Activated T-helper 1 cell treated with anti-CD3 and anti-CD28 coated beads, Interleukin-12 subunit alpha, Interleukin-12 subunit beta, Interleukin-2, Interleukin-4 antibody, amounts not matched to agents 30 ng/mL and 10 ng/mL and 1 ng/mL, durations not matched to agents 14 hours and 24 hours and 36 hours (primary cell): ENCODE measurements around the gene S100A4. TPM values are rescaled to one million over a fixed set of nuclear protein-coding genes. Genes with fewer than 3 reads are reported as not detected.
"Not testable (repeated sequence)": the region's sequence is repeated elsewhere in the genome, so short reads cannot be mapped to it uniquely, and the experiment has no call there.

Source experiments
- DNase-seq: peaks from one replicate; pipeline ENCODE4 v3.0.0; 2021; ENCODE audit warnings: low spot score
- H3K27ac Mint-ChIP-seq: one replicate; pipeline ENCODE4 v1.8.0; 2021; ENCODE audit warnings: mild to moderate bottlenecking, mixed read lengths
- H3K27me3 Mint-ChIP-seq: one replicate; pipeline ENCODE4 v1.8.0; 2022; ENCODE audit warnings: mild to moderate bottlenecking, moderate library complexity, mixed read lengths; ENCODE audit not compliant: insufficient read depth
- H3K36me3 Mint-ChIP-seq: one replicate; pipeline ENCODE4 v1.8.0; 2021; ENCODE audit warnings: low read depth, mixed read lengths
- H3K4me1 Mint-ChIP-seq: one replicate; pipeline ENCODE4 v1.8.0; 2021; ENCODE audit warnings: low read depth, mixed read lengths
- H3K4me3 Mint-ChIP-seq: one replicate; pipeline ENCODE4 v1.8.0; 2021; ENCODE audit warnings: mild to moderate bottlenecking, moderate library complexity, mixed read lengths
- H3K9me3 Mint-ChIP-seq: one replicate; pipeline ENCODE4 v1.8.0; 2021; ENCODE audit warnings: mixed read lengths
- intact Hi-C: fragments of 100-400 bp; cut with micrococcal nuclease; formaldehyde crosslinking; loops from one replicate; pipeline ENCODE4 v1.15.1; 2024
- total RNA-seq: library from RNA; stranded (reverse); gene quantifications from 2 replicates; pipeline ENCODE4 v1.2.3, GENCODE V29; 2022

Gene S100A4
- total RNA-seq, 1 donor from 2014 or later, result 167 TPM

- DNase-seq, H3K27me3 Mint-ChIP-seq, intact Hi-C loops, H3K36me3 Mint-ChIP-seq, H3K4me3 Mint-ChIP-seq, H3K9me3 Mint-ChIP-seq: not testable (repeated sequence)
- Mint-ChIP-seq H3K27ac (peak overlapping the region; percentile 30), H3K4me1 (peaks cover 12% of the 10 kb centered on the region)
Observed at GRCh38 chr1:153520137-153520691, 25.4 kb downstream of the S100A4 start.

- Mint-ChIP-seq H3K36me3 (no peaks in the 10 kb centered on the region), H3K27me3 (peaks cover 8% of the 10 kb centered on the region), H3K4me1 (peaks cover 16% of the 10 kb centered on the region), H3K27ac (no peak overlapping the region), H3K9me3 (no peaks in the 10 kb centered on the region), H3K4me3 (no peak overlapping the region)
- no peak for DNase-seq
- intact Hi-C loops, result no loop called here
Observed at GRCh38 chr1:153519242-153519641, 26.4 kb downstream of the S100A4 start.

GRCh38 chr1:153515504-153516394 lies 29.9 kb downstream of the S100A4 start:
- Mint-ChIP-seq H3K9me3 (no peaks in the 10 kb centered on the region), H3K4me1 (peaks cover 24% of the 10 kb centered on the region), H3K27ac (no peak overlapping the region), H3K27me3 (peaks cover 6% of the 10 kb centered on the region), H3K36me3 (no peaks in the 10 kb centered on the region), H3K4me3 (no peak overlapping the region)
- intact Hi-C loops, result no loop called here
- DNase-seq, result no peak

- DNase-seq, result no peak
- intact Hi-C loops, result no loop called here
- Mint-ChIP-seq H3K27ac (no peak overlapping the region), H3K4me1 (peaks cover 26% of the 10 kb centered on the region), H3K4me3 (no peak overlapping the region), H3K27me3 (peaks cover 6% of the 10 kb centered on the region), H3K36me3 (no peaks in the 10 kb centered on the region), H3K9me3 (no peaks in the 10 kb centered on the region)
Observed at GRCh38 chr1:153513666-153514065, 31.9 kb downstream of the S100A4 start.

- H3K27me3 Mint-ChIP-seq, result peaks cover 6% of the 10 kb centered on the region
Observed at GRCh38 chr1:153513023-153513422, 32.6 kb downstream of the S100A4 start.

GRCh38 chr1:153510984-153511410 lies 34.6 kb downstream of the S100A4 start:
- no peaks in the 10 kb centered on the region for H3K9me3 Mint-ChIP-seq
- H3K27ac Mint-ChIP-seq, result peak overlapping the region; percentile 55
- H3K4me3 Mint-ChIP-seq, result no peak overlapping the region
- no peaks in the 10 kb centered on the region for H3K36me3 Mint-ChIP-seq
- H3K4me1 Mint-ChIP-seq, result peaks cover 21% of the 10 kb centered on the region
- intact Hi-C loops, result loop anchor here (1.0 to 2.0 kb wide), 6 partner anchors 21 to 238 kb away; partner anchors contain the start of gene ILF2
- DNase-seq, result peak; percentile 65
- peaks cover 2% of the 10 kb centered on the region for H3K27me3 Mint-ChIP-seq

More at GRCh38 chr1:153513023-153513422, 32.6 kb downstream of the S100A4 start:
- Mint-ChIP-seq H3K4me3 (no peak overlapping the region), H3K4me1 (peaks cover 26% of the 10 kb centered on the region), H3K27ac (no peak overlapping the region), H3K9me3 (no peaks in the 10 kb centered on the region), H3K36me3 (no peaks in the 10 kb centered on the region)
- no peak for DNase-seq
- intact Hi-C loops, result no loop called here

- no peak overlapping the region for H3K27ac Mint-ChIP-seq
- intact Hi-C loops, result loop anchor here (1.0 to 2.0 kb wide), 2 partner anchors 161 to 476 kb away; partner anchors contain the start of genes ILF2 and RAB13
- H3K27me3 Mint-ChIP-seq, result peaks cover 2% of the 10 kb centered on the region
- no peaks in the 10 kb centered on the region for H3K9me3 Mint-ChIP-seq
- H3K4me3 Mint-ChIP-seq, result no peak overlapping the region
- DNase-seq, result peak; percentile 49
- peaks cover 19% of the 10 kb centered on the region for H3K4me1 Mint-ChIP-seq
- H3K36me3 Mint-ChIP-seq, result no peaks in the 10 kb centered on the region
Observed at GRCh38 chr1:153509729-153510354, 35.8 kb downstream of the S100A4 start.

GRCh38 chr1:153509036-153509435 lies 36.6 kb downstream of the S100A4 start:
- no peak overlapping the region for H3K4me3 Mint-ChIP-seq
- intact Hi-C loops, result loop anchor here (1.0 kb wide), 1 partner anchor 477 kb away; the partner anchor contains the start of gene RAB13
- no peaks in the 10 kb centered on the region for H3K27me3 Mint-ChIP-seq
- H3K4me1 Mint-ChIP-seq, result peaks cover 13% of the 10 kb centered on the region
- no peaks in the 10 kb centered on the region for H3K36me3 Mint-ChIP-seq
- no peak overlapping the region for H3K27ac Mint-ChIP-seq
- H3K9me3 Mint-ChIP-seq, result no peaks in the 10 kb centered on the region
- DNase-seq, result no peak

- DNase-seq, result no peak
- Mint-ChIP-seq H3K9me3 (no peaks in the 10 kb centered on the region), H3K27ac (no peak overlapping the region), H3K4me3 (no peak overlapping the region), H3K27me3 (peaks cover 1% of the 10 kb centered on the region), H3K36me3 (no peaks in the 10 kb centered on the region), H3K4me1 (peaks cover 9% of the 10 kb centered on the region)
- intact Hi-C loops, result no loop called here
Observed at GRCh38 chr1:153507926-153508583, 37.6 kb downstream of the S100A4 start.

GRCh38 chr1:153506831-153507413 lies 38.7 kb downstream of the S100A4 start:
- H3K4me1 Mint-ChIP-seq, result peaks cover 9% of the 10 kb centered on the region
- intact Hi-C loops, result no loop called here
- no peak overlapping the region for H3K27ac Mint-ChIP-seq
- DNase-seq, result no peak
- no peak overlapping the region for H3K4me3 Mint-ChIP-seq
- peaks cover 1% of the 10 kb centered on the region for H3K27me3 Mint-ChIP-seq
- H3K9me3 Mint-ChIP-seq, result no peaks in the 10 kb centered on the region
- H3K36me3 Mint-ChIP-seq, result no peaks in the 10 kb centered on the region

GRCh38 chr1:153506386-153506785 lies 39.2 kb downstream of the S100A4 start:
- peaks cover 1% of the 10 kb centered on the region for H3K27me3 Mint-ChIP-seq
- intact Hi-C loops, result no loop called here

GRCh38 chr1:153505576-153505975 lies 40.0 kb downstream of the S100A4 start:
- Mint-ChIP-seq H3K9me3 (no peaks in the 10 kb centered on the region), H3K4me1 (no peaks in the 10 kb centered on the region), H3K4me3 (no peak overlapping the region), H3K36me3 (no peaks in the 10 kb centered on the region), H3K27me3 (peaks cover 2% of the 10 kb centered on the region), H3K27ac (no peak overlapping the region)
- no peak for DNase-seq
- intact Hi-C loops, result no loop called here

More at GRCh38 chr1:153506386-153506785, 39.2 kb downstream of the S100A4 start:
- no peak overlapping the region for H3K27ac Mint-ChIP-seq
- no peaks in the 10 kb centered on the region for H3K36me3 Mint-ChIP-seq
- H3K4me3 Mint-ChIP-seq, result no peak overlapping the region
- no peaks in the 10 kb centered on the region for H3K9me3 Mint-ChIP-seq
- H3K4me1 Mint-ChIP-seq, result peaks cover 8% of the 10 kb centered on the region
- no peak for DNase-seq
